ENCODE data around the gene AKT1.

Gene AKT1

GRCh38 chr14:104786726-104787675 is 8.5 kb downstream of the AKT1 start:
- no peak overlapping the region for H3K4me3 ChIP-seq (ENCODE audit: low read length)
- TF ChIP-seq, protein P1, sequence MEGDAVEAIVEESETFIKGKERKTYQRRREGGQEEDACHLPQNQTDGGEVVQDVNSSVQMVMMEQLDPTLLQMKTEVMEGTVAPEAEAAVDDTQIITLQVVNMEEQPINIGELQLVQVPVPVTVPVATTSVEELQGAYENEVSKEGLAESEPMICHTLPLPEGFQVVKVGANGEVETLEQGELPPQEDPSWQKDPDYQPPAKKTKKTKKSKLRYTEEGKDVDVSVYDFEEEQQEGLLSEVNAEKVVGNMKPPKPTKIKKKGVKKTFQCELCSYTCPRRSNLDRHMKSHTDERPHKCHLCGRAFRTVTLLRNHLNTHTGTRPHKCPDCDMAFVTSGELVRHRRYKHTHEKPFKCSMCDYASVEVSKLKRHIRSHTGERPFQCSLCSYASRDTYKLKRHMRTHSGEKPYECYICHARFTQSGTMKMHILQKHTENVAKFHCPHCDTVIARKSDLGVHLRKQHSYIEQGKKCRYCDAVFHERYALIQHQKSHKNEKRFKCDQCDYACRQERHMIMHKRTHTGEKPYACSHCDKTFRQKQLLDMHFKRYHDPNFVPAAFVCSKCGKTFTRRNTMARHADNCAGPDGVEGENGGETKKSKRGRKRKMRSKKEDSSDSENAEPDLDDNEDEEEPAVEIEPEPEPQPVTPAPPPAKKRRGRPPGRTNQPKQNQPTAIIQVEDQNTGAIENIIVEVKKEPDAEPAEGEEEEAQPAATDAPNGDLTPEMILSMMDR (IDR thresholded peaks at IDR 0.05; ENCODE audit: insufficient read depth, low read depth, low read length, missing control alignments) = no peak
- no peak for DNase-seq (ENCODE audit: low read depth)

- no peak for DNase-seq (ENCODE audit: low read depth)
- no peak overlapping the region for H3K4me3 ChIP-seq (ENCODE audit: low read length)
- TF ChIP-seq, protein P1 (IDR thresholded peaks at IDR 0.05; ENCODE audit: insufficient read depth, low read depth, low read length, missing control alignments) = no peak
These were observed 9.4 kb downstream of the AKT1 start for GRCh38 chr14:104786091-104786586.

GRCh38 chr14:104785708-104786080 is 9.9 kb downstream of the AKT1 start:
- H3K4me3 ChIP-seq (ENCODE audit: low read length) = no peak overlapping the region
- TF ChIP-seq, protein P1 (IDR thresholded peaks at IDR 0.05; ENCODE audit: insufficient read depth, low read depth, low read length, missing control alignments) = no peak
- no peak for DNase-seq (ENCODE audit: low read depth)

DNA sequence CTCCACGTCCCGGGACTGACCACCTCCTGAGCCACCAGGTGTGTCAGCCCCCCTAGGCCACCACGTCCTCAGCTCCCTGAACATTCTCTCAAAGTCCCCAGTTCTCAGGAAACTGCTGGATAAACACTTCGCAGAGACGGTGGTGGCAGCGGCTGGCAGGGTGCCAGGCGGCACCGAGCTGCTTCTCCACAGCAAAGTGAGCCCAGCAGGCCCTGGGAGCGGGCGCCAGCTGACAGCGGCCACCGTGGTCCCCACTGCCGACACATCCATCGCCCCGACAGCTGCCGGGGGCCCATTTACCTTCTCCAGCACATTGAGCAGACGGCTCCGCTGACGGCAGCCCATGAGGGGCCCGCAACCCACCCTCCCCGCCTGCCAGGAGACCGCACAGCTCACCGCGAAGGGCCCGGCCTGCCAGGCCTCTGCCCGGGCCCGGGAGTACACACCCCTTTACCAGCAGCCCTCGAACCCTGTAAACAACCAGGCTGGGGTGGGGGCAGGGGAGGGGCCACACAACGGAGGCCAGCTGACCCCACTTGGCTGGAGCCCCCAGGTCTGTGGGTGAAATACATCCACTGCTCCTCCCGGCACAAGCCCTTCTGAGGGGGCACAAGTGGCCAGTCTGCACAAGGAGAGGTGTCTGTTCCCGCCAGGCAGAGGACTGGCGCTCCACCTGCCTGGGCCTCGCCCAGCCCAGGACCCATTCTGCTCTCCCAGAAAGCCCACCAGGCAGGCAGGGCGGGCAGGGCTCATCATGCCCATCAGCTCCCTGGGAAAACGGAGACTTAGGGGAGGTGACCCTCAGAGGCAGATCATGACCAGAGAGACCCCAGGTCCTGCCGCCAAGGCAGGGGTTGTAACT is 10.5 kb downstream of the AKT1 start:
- no peak overlapping the region for H3K4me3 ChIP-seq (ENCODE audit: low read length)
- DNase-seq (ENCODE audit: low read depth) = no peak
- TF ChIP-seq, protein P1 (IDR thresholded peaks at IDR 0.05; ENCODE audit: insufficient read depth, low read depth, low read length, missing control alignments) = no peak

DNA sequence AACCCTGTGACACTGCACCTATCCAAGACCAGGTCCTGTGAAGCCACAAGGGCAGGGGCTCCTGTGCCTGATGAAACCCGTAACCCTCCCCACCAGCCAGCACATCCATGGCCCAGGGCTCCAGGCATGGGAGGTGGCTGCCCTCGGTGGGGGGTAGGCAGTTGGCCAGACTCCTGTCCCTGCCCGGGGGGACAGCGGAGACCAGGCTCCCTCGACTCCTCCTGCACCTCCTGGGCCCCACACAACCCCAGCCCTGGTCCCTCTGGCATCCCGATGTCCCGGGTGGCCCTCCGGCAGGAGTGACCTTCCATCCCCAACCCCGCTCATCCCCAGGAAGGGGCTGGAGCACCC is 11.4 kb downstream of the AKT1 start:
- TF ChIP-seq, protein P1 (IDR thresholded peaks at IDR 0.05; ENCODE audit: insufficient read depth, low read depth, low read length, missing control alignments) = no peak
- DNase-seq (ENCODE audit: low read depth) = no peak
- no peak overlapping the region for H3K4me3 ChIP-seq (ENCODE audit: low read length)

GRCh38 chr14:104783484-104784217 is 11.9 kb downstream of the AKT1 start:
- DNase-seq (ENCODE audit: low read depth) = no peak
- TF ChIP-seq, protein P1 (IDR thresholded peaks at IDR 0.05; ENCODE audit: insufficient read depth, low read depth, low read length, missing control alignments) = no peak
- no peak overlapping the region for H3K4me3 ChIP-seq (ENCODE audit: low read length)
